ENCODE measurements around the gene PXDN.
A peak's percentile ranks its signal among the peaks of the same experiment; 100 is the strongest.
"Not testable (repeated sequence)": the region's sequence is repeated elsewhere in the genome, so short reads cannot be mapped to it uniquely, and the experiment has no call there.

The PXDN gene

GRCh38 chr2:1718339-1719220, 25.7 kb downstream of the PXDN start:
- H3K4me3 ChIP-seq (ENCODE audit: control insufficient read depth, low read depth, low read length): no peak overlapping the region
- no peak for DNase-seq (ENCODE audit: low read depth)
- TF ChIP-seq CTCF (conservative IDR thresholded peaks at IDR 0.05; ENCODE audit: control insufficient read depth, insufficient read depth, low read depth, low read length): no peak

- H3K4me3 ChIP-seq (ENCODE audit: control insufficient read depth, low read depth, low read length): no peak overlapping the region
- DNase-seq (ENCODE audit: low read depth): no peak
- TF ChIP-seq CTCF (conservative IDR thresholded peaks at IDR 0.05; ENCODE audit: control insufficient read depth, insufficient read depth, low read depth, low read length): no peak
Measured at GRCh38 chr2:1717113-1717512, 27.2 kb downstream of the PXDN start.

- TF ChIP-seq CTCF (conservative IDR thresholded peaks at IDR 0.05; ENCODE audit: control insufficient read depth, insufficient read depth, low read depth, low read length): no peak
- DNase-seq (ENCODE audit: low read depth): no peak
- no peak overlapping the region for H3K4me3 ChIP-seq (ENCODE audit: control insufficient read depth, low read depth, low read length)
Measured at GRCh38 chr2:1716441-1716840, 27.9 kb downstream of the PXDN start.

- H3K4me3 ChIP-seq (ENCODE audit: control insufficient read depth, low read depth, low read length); DNase-seq (ENCODE audit: low read depth): not testable (repeated sequence)
Measured at GRCh38 chr2:1716014-1716305, 28.4 kb downstream of the PXDN start.

- TF ChIP-seq CTCF (conservative IDR thresholded peaks at IDR 0.05; ENCODE audit: control insufficient read depth, insufficient read depth, low read depth, low read length): no peak
- H3K4me3 ChIP-seq (ENCODE audit: control insufficient read depth, low read depth, low read length): no peak overlapping the region
- peak; percentile 87 for DNase-seq (ENCODE audit: low read depth)
Measured at GRCh38 chr2:1715184-1716013, 28.9 kb downstream of the PXDN start.

GRCh38 chr2:1714291-1715064, 29.8 kb downstream of the PXDN start:
- H3K4me3 ChIP-seq (ENCODE audit: control insufficient read depth, low read depth, low read length): no peak overlapping the region
- no peak for TF ChIP-seq CTCF (conservative IDR thresholded peaks at IDR 0.05; ENCODE audit: control insufficient read depth, insufficient read depth, low read depth, low read length)
- DNase-seq (ENCODE audit: low read depth): no peak
